SK-N-SH treated with all-trans-retinoic acid at 6 μM for 48 hours (cell line): ENCODE results near the gene FMN1.

ENCODE experiments used
- ATAC-seq: fragments of 200-7000 bp; cut with Tn5 transposase; 3 replicates; pipeline ENCODE4 v1.9.1; 2020; ENCODE audit warnings: mild to moderate bottlenecking, moderate library complexity
- ARNTL ChIP-seq: fragments of 450-650 bp; formaldehyde crosslinking; IDR thresholded peaks from 2 replicates; pipeline ENCODE4 v1.5.0; 2020; ENCODE audit warnings: low read depth, mild to moderate bottlenecking, moderate library complexity, borderline replicate concordance
- BACH2 ChIP-seq: fragments of 250-450 bp; sonication (Bioruptor Pico); IDR thresholded peaks from 2 replicates; pipeline ENCODE4 v1.9.0; 2021; ENCODE audit warnings: mild to moderate bottlenecking, borderline replicate concordance
- CSDC2 ChIP-seq: fragments of 250-450 bp; sonication (Bioruptor Pico); IDR thresholded peaks from 2 replicates; pipeline ENCODE4 v1.5.0; 2020; ENCODE audit warnings: mild to moderate bottlenecking, moderate library complexity
- ESRRG ChIP-seq: fragments of 250-450 bp; sonication (Bioruptor Pico); IDR thresholded peaks from 2 replicates; pipeline ENCODE4 v1.6.1; 2021; ENCODE audit warnings: mild to moderate bottlenecking
- GLIS3 ChIP-seq: fragments of 250-450 bp; sonication (Bioruptor Pico); IDR thresholded peaks from 2 replicates; pipeline ENCODE4 v1.5.0; 2020; ENCODE audit warnings: mild to moderate bottlenecking, moderate library complexity
- ISL1 ChIP-seq: fragments of 250-450 bp; sonication (Bioruptor Pico); IDR thresholded peaks from 2 replicates; pipeline ENCODE4 v2.1.2; 2022; ENCODE audit warnings: mild to moderate bottlenecking, moderate library complexity
- POU6F1 ChIP-seq: fragments of 250-450 bp; sonication (Bioruptor Pico); IDR thresholded peaks from 2 replicates; pipeline ENCODE4 v1.8.0; 2021; ENCODE audit warnings: low read depth, mild to moderate bottlenecking, moderate library complexity, borderline replicate concordance
- PPARA ChIP-seq: fragments of 250-450 bp; sonication (Bioruptor Pico); IDR thresholded peaks from 2 replicates; pipeline ENCODE4 v1.5.0; 2020; ENCODE audit warnings: mild to moderate bottlenecking, borderline replicate concordance
- RARB ChIP-seq: fragments of 250-450 bp; sonication (Bioruptor Pico); IDR thresholded peaks from 2 replicates; pipeline ENCODE4 v1.8.0; 2021; ENCODE audit warnings: mild to moderate bottlenecking, moderate library complexity
- SNAI2 ChIP-seq: fragments of 250-450 bp; sonication (Bioruptor Pico); IDR thresholded peaks from 2 replicates; pipeline ENCODE4 v1.5.0; 2020; ENCODE audit warnings: mild to moderate bottlenecking, moderate library complexity
- TCF4 ChIP-seq: fragments of 250-450 bp; sonication (Bioruptor Pico); IDR thresholded peaks from 2 replicates; pipeline ENCODE4 v1.8.0; 2021; ENCODE audit warnings: mild to moderate bottlenecking, moderate library complexity, borderline replicate concordance
- TOX ChIP-seq: fragments of 250-450 bp; sonication (Bioruptor Pico); IDR thresholded peaks from 2 replicates; pipeline ENCODE4 v1.8.0; 2021; ENCODE audit warnings: mild to moderate bottlenecking, moderate library complexity, borderline replicate concordance
- ZFP30 ChIP-seq: fragments of 450-650 bp; formaldehyde crosslinking; IDR thresholded peaks from 2 replicates; pipeline ENCODE4 v1.5.0; 2022; ENCODE audit warnings: mild to moderate bottlenecking, moderate library complexity
- ZNF565 ChIP-seq: fragments of 450-650 bp; formaldehyde crosslinking; conservative IDR thresholded peaks from 2 replicates; pipeline ENCODE4 v1.5.0; 2020; ENCODE audit warnings: low read depth, mild to moderate bottlenecking, moderate library complexity
- ZNF70 ChIP-seq: fragments of 450-650 bp; formaldehyde crosslinking; IDR thresholded peaks from 2 replicates; pipeline ENCODE4 v1.5.0; 2020; ENCODE audit warnings: mild to moderate bottlenecking, moderate library complexity
- ZNF8 ChIP-seq: fragments of 450-650 bp; formaldehyde crosslinking; IDR thresholded peaks from 2 replicates; pipeline ENCODE4 v1.5.0; 2020; ENCODE audit warnings: mild to moderate bottlenecking, moderate library complexity
- TF ChIP-seq, protein P1 (sequence below): fragments of 250-450 bp; sonication (Bioruptor Pico); IDR thresholded peaks from 2 replicates; pipeline ENCODE4 v1.5.0; 2020; ENCODE audit warnings: mild to moderate bottlenecking, moderate library complexity
- TF ChIP-seq, protein P2 (sequence below): fragments of 250-450 bp; sonication (Bioruptor Pico); IDR thresholded peaks from 2 replicates; pipeline ENCODE4 v1.8.0; 2020; ENCODE audit warnings: mild to moderate bottlenecking, moderate library complexity, borderline replicate concordance

The FMN1 gene

GRCh38 chr15:32880642-32881041 is 313.9 kb downstream of the FMN1 start:
- ATAC-seq: no peak
- TF ChIP-seq GLIS3 (CRISPR knock-in tag): no peak
- TF ChIP-seq ZNF8 (CRISPR knock-in tag): no peak
- no peak for TF ChIP-seq POU6F1
- TF ChIP-seq ZNF70 (CRISPR knock-in tag): no peak
- no peak for TF ChIP-seq SNAI2 (CRISPR knock-in tag)
- no peak for TF ChIP-seq ESRRG (CRISPR knock-in tag)
- TF ChIP-seq ARNTL (CRISPR knock-in tag): no peak
- TF ChIP-seq, protein P1, sequence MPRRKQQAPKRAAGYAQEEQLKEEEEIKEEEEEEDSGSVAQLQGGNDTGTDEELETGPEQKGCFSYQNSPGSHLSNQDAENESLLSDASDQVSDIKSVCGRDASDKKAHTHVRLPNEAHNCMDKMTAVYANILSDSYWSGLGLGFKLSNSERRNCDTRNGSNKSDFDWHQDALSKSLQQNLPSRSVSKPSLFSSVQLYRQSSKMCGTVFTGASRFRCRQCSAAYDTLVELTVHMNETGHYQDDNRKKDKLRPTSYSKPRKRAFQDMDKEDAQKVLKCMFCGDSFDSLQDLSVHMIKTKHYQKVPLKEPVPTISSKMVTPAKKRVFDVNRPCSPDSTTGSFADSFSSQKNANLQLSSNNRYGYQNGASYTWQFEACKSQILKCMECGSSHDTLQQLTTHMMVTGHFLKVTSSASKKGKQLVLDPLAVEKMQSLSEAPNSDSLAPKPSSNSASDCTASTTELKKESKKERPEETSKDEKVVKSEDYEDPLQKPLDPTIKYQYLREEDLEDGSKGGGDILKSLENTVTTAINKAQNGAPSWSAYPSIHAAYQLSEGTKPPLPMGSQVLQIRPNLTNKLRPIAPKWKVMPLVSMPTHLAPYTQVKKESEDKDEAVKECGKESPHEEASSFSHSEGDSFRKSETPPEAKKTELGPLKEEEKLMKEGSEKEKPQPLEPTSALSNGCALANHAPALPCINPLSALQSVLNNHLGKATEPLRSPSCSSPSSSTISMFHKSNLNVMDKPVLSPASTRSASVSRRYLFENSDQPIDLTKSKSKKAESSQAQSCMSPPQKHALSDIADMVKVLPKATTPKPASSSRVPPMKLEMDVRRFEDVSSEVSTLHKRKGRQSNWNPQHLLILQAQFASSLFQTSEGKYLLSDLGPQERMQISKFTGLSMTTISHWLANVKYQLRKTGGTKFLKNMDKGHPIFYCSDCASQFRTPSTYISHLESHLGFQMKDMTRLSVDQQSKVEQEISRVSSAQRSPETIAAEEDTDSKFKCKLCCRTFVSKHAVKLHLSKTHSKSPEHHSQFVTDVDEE: no peak
- TF ChIP-seq BACH2 (CRISPR knock-in tag): no peak
- TF ChIP-seq TCF4 (CRISPR knock-in tag): no peak
- TF ChIP-seq TOX: no peak
- no peak for TF ChIP-seq ZFP30 (CRISPR knock-in tag)

- no peak for ATAC-seq
- TF ChIP-seq ZNF8 (CRISPR knock-in tag) (no peak), RARB (CRISPR knock-in tag) (no peak), PPARA (CRISPR knock-in tag) (no peak), CSDC2 (CRISPR knock-in tag) (no peak), GLIS3 (CRISPR knock-in tag) (no peak), ESRRG (CRISPR knock-in tag) (no peak), SNAI2 (CRISPR knock-in tag) (no peak), ISL1 (no peak), ZNF565 (CRISPR knock-in tag) (no peak)
- TF ChIP-seq, protein P1: no peak
- TF ChIP-seq, protein P2, sequence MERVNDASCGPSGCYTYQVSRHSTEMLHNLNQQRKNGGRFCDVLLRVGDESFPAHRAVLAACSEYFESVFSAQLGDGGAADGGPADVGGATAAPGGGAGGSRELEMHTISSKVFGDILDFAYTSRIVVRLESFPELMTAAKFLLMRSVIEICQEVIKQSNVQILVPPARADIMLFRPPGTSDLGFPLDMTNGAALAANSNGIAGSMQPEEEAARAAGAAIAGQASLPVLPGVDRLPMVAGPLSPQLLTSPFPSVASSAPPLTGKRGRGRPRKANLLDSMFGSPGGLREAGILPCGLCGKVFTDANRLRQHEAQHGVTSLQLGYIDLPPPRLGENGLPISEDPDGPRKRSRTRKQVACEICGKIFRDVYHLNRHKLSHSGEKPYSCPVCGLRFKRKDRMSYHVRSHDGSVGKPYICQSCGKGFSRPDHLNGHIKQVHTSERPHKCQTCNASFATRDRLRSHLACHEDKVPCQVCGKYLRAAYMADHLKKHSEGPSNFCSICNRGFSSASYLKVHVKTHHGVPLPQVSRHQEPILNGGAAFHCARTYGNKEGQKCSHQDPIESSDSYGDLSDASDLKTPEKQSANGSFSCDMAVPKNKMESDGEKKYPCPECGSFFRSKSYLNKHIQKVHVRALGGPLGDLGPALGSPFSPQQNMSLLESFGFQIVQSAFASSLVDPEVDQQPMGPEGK (CRISPR knock-in tag): no peak
Observed at GRCh38 chr15:32879980-32880379, 314.5 kb downstream of the FMN1 start.

DNA sequence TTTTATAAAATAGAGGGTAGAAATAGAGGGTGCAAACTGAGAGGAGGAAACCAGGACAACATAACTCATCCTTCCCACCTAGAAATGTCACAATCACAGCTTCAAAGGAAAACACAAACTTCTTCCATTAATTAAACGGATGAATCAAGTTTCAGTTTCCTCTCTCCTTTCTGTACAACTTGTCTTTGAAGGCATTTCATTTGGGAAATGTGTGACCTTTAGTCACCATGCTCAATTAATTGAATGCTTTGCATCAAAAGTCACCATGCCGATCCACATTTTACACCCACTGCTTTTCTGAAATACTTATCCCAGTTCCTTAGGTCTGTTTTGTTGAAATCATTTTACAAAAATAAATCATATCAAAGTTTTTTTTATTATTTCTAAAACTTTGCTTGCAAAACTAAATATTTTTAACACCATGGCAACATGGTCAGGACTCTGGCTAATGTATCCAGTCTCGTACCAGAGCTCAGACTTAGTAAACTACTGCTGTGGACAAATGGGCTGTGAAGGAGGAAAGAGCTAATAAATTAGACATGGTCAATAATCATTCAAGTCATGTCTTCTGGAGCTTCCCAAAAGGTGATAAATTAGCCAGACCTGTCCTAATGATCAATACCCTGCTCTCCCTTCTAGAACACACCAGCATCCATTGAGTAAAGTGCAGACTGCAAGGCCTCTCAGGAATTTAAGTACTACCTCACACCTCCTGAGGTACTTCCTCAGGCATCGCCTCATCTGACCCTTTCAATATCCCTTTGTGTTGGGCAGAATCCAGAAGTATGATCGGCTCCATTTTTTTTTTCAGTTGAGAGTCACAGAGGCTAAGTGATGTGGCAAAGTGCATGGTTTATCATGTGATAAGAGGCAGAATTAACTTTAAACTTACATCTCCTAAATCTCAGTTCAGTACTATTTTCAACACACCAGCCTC is 315.4 kb downstream of the FMN1 start:
- ATAC-seq: peak; percentile 28; the same call in 1 of the 3 replicates
- TF ChIP-seq, protein P1: no peak
- no peak for TF ChIP-seq ZNF70 (CRISPR knock-in tag)
